Ovary (tissue), 3 donors: Measurements from ENCODE around the gene FAM83B.

Experiments used
- CTCF ChIP-seq, 3 donors: fragments of 450-650 bp in 2 of 3; fragments of 200-600 bp in 1 of 3; IDR thresholded peaks; one replicate each; pipeline versions ENCODE4 v1.5.1 to v1.8.0; 2016 to 2022; ENCODE audit warnings: antibody characterized with exemption in 3 of 3, mild to moderate bottlenecking in 1 of 3
- EP300 ChIP-seq: sonication (generic); formaldehyde crosslinking; IDR thresholded peaks from one replicate; pipeline ENCODE4 v1.6.1; 2017; ENCODE audit warnings: antibody characterized with exemption
- POLR2A ChIP-seq: fragments of 450-650 bp; IDR thresholded peaks from one replicate; pipeline ENCODE4 v1.6.1; 2017; ENCODE audit warnings: antibody characterized with exemption, mild to moderate bottlenecking, moderate library complexity
- donor health status: DM: no; HTN: no; CAD: no.

GRCh38 chr6:54801669-54802068, 44.9 kb upstream of the FAM83B start:
- TF ChIP-seq CTCF (IDR thresholded peaks at IDR 0.05) = no peak
- TF ChIP-seq EP300 = no peak
- no peak for TF ChIP-seq POLR2A
